ENCODE data around the gene CCDC184. TPM values are rescaled to one million over a fixed set of nuclear protein-coding genes. Genes with fewer than 3 reads are reported as not detected.

Gene CCDC184
- total and polyA plus RNA-seq, 2 of the 13 experiments (the other 11 are each of a cell fraction or from before 2014, with no cell fraction given): not detected

GRCh38 chr12:48201516-48201915 lies 18.1 kb downstream of the CCDC184 start (continued):
- TF ChIP-seq THRA (CRISPR knock-in tag; IDR thresholded peaks at IDR 0.05; ENCODE audit: borderline replicate concordance) (no peak), XBP1 (CRISPR knock-in tag; IDR thresholded peaks at IDR 0.05) (no peak), KDM2A (CRISPR knock-in tag; IDR thresholded peaks at IDR 0.05; ENCODE audit: borderline replicate concordance, low read depth) (no peak), ZNF256 (CRISPR knock-in tag; conservative IDR thresholded peaks at IDR 0.05) (no peak)

GRCh38 chr12:48202766-48203165 lies 19.3 kb downstream of the CCDC184 start:
- ChIA-PET CTCF (ENCODE audit: low intra/inter-chr PET ratio, low total read pairs) (no interaction called here), POLR2A (no interaction called here)
- Histone ChIP-seq H2AFZ (ENCODE audit: low read length) (no peak overlapping the region), H3K4me2 (ENCODE audit: low read depth, low read length) (no peak overlapping the region), H3K4me3 (replicated peaks in 1 of 3; ENCODE audit: insufficient read depth in 1 of 3, low read depth in 2 of 3, low read length in 3 of 3) (no peak overlapping the region), H3K9ac (ENCODE audit: insufficient read depth, low read depth, low read length) (no peak overlapping the region), H3K79me2 (ENCODE audit: insufficient read depth, low read length) (no peaks in the 10 kb centered on the region), H4K20me1 (ENCODE audit: insufficient read depth, low read length) (no peaks in the 10 kb centered on the region), H3K27ac (ENCODE audit: extremely low read length, insufficient read depth, low read length) (no peak overlapping the region), H3K4me1 (ENCODE audit: insufficient read depth, low read length) (no peaks in the 10 kb centered on the region), H3K9me3 (ENCODE audit: low read length) (peaks cover 6% of the 10 kb centered on the region), H3K27me3 (ENCODE audit: control insufficient read depth in 1 of 2, insufficient read depth in 2 of 2, low read length in 2 of 2) (no peaks in the 10 kb centered on the region; a peak in 1 of 5 replicates), H3K36me3 (replicated peaks in 1 of 2; ENCODE audit: control insufficient read depth in 1 of 2, insufficient read depth in 2 of 2, low read length in 2 of 2) (no peaks in the 10 kb centered on the region)
- in situ Hi-C loops (cut with HindIII; ENCODE audit: extremely low pct_ligation_motif_present, low pct_unique_long_range_greater_than_20kb): no loop called here
- TF ChIP-seq AGO2 (optimal IDR thresholded peaks at IDR 0.05; ENCODE audit: low read depth, low read length) (no peak), KDM4B (CRISPR knock-in tag; IDR thresholded peaks at IDR 0.05) (no peak)
- BruUV-seq (replicated peaks): no TSS peak
- DNase-seq (ENCODE audit: low spot score) (no peak), FAIRE-seq (no peak), ATAC-seq (no peak)
- 23% methylated on average over 8 of the region's 8 CpGs for WGBS (ENCODE audit: low lambda C conversion rate)
- intact Hi-C loops (cut with micrococcal nuclease; ENCODE audit: unreplicated experiment): no loop called here

- intact Hi-C loops (cut with micrococcal nuclease; ENCODE audit: unreplicated experiment): no loop called here
- no peak for FAIRE-seq
- TF ChIP-seq SOX5 (CRISPR knock-in tag; IDR thresholded peaks at IDR 0.05; ENCODE audit: borderline replicate concordance) (no peak), ZNF589 (CRISPR knock-in tag; conservative IDR thresholded peaks at IDR 0.05) (no peak), MAX (IDR thresholded peaks at IDR 0.05) (no peak), DMAP1 (CRISPR knock-in tag; IDR thresholded peaks at IDR 0.05) (no peak), ZNF709 (CRISPR knock-in tag; IDR thresholded peaks at IDR 0.05) (no peak), GLI4 (CRISPR knock-in tag; IDR thresholded peaks at IDR 0.05; ENCODE audit: borderline replicate concordance) (no peak), ZNF232 (CRISPR knock-in tag; IDR thresholded peaks at IDR 0.05; ENCODE audit: borderline replicate concordance) (no peak), TAF15 (IDR thresholded peaks at IDR 0.05; ENCODE audit: low read depth, low read length, poor library complexity, severe bottlenecking) (no peak), ZNF580 (CRISPR knock-in tag; IDR thresholded peaks at IDR 0.05; ENCODE audit: borderline replicate concordance, low read depth) (no peak), ZNF576 (CRISPR knock-in tag; IDR thresholded peaks at IDR 0.05) (no peak), ZMAT5 (CRISPR knock-in tag; IDR thresholded peaks at IDR 0.05; ENCODE audit: borderline replicate concordance, low read depth) (no peak)
Measured at GRCh38 chr12:48203192-48203591, 19.7 kb downstream of the CCDC184 start, which contains the start of gene OR10AD1. OR10AD1 (minus strand) TSS chr12:48203292; CDS start chr12:48203292, 0 bp downstream.

More at GRCh38 chr12:48203192-48203591, 19.7 kb downstream of the CCDC184 start, which contains the start of gene OR10AD1:
- in situ Hi-C loops (cut with HindIII; ENCODE audit: extremely low pct_ligation_motif_present, low pct_unique_long_range_greater_than_20kb): no loop called here
- H3K27me3 ChIP-seq (ENCODE audit: control insufficient read depth in 1 of 2, insufficient read depth in 2 of 2, low read length in 2 of 2): no peaks in the 10 kb centered on the region; a peak in 1 of 5 replicates
- H3K4me3 ChIP-seq (replicated peaks in 1 of 3; ENCODE audit: insufficient read depth in 1 of 3, low read depth in 2 of 3, low read length in 3 of 3): no peak within 1 kb of the TSS
- no peaks in the 10 kb centered on the region for H3K79me2 ChIP-seq (ENCODE audit: insufficient read depth, low read length)
- WGBS (ENCODE audit: low lambda C conversion rate): 3% methylated on average over 4 of the region's 4 CpGs
- H3K4me2 ChIP-seq (ENCODE audit: low read depth, low read length): no peak within 1 kb of the TSS
- no peak within 1 kb of the TSS for H3K9ac ChIP-seq (ENCODE audit: insufficient read depth, low read depth, low read length)
- no peaks in the 10 kb centered on the region for H4K20me1 ChIP-seq (ENCODE audit: insufficient read depth, low read length)
- H3K4me1 ChIP-seq (ENCODE audit: insufficient read depth, low read length): no peaks in the 10 kb centered on the region
- ChIA-PET POLR2A (no interaction called here), CTCF (ENCODE audit: low intra/inter-chr PET ratio, low total read pairs) (no interaction called here)
- no peak for ATAC-seq
- H3K9me3 ChIP-seq (ENCODE audit: low read length): peaks cover 6% of the 10 kb centered on the region
- no TSS peak for BruUV-seq (replicated peaks)
- no peak within 1 kb of the TSS for H2AFZ ChIP-seq (ENCODE audit: low read length)
- H3K27ac ChIP-seq (ENCODE audit: extremely low read length, insufficient read depth, low read length): no peak within 1 kb of the TSS
- no peak for DNase-seq (ENCODE audit: low spot score)
- H3K36me3 ChIP-seq (replicated peaks in 1 of 2; ENCODE audit: control insufficient read depth in 1 of 2, insufficient read depth in 2 of 2, low read length in 2 of 2): no peaks in the 10 kb centered on the region
